Endothelial cell of umbilical vein (primary cell): Measurements from ENCODE around the gene RBSN.

Experiments
- EZH2 ChIP-seq: IDR thresholded peaks from 2 replicates; pipeline ENCODE4 v1.6.1; 2012; ENCODE audit warnings: borderline replicate concordance, low read depth, mild to moderate bottlenecking, moderate library complexity, low read length, inconsistent platforms; ENCODE audit not compliant: severe bottlenecking
- FOS ChIP-seq: IDR thresholded peaks from 2 replicates; pipeline ENCODE4 v1.6.1; 2011; ENCODE audit warnings: mild to moderate bottlenecking, low read length, moderate library complexity, borderline replicate concordance; ENCODE audit not compliant: insufficient read depth
- GATA2 ChIP-seq: IDR thresholded peaks from 2 replicates; pipeline ENCODE4 v1.7.0; 2011; ENCODE audit warnings: low read depth, mild to moderate bottlenecking, moderate library complexity, mixed read lengths, low read length; ENCODE audit not compliant: insufficient read length, insufficient read depth
- JUN ChIP-seq: IDR thresholded peaks from 2 replicates; pipeline ENCODE4 v1.6.1; 2011; ENCODE audit warnings: borderline replicate concordance, low read depth; ENCODE audit not compliant: insufficient read length, insufficient read depth
- MYC ChIP-seq: IDR thresholded peaks from one replicate; pipeline ENCODE4 v1.6.1; 2011; ENCODE audit warnings: mild to moderate bottlenecking, low read depth, low read length
- POLR2A ChIP-seq: IDR thresholded peaks from 2 replicates; pipeline ENCODE4 v1.6.1; 2012; ENCODE audit warnings: low read depth, mild to moderate bottlenecking, control low read depth, low read length
- POLR2AphosphoS5 ChIP-seq: IDR thresholded peaks from 2 replicates; pipeline ENCODE4 v1.6.1; 2012; ENCODE audit warnings: low read depth, mild to moderate bottlenecking, control low read depth, low read length, moderate library complexity; ENCODE audit not compliant: insufficient read depth
- TF ChIP-seq, protein P1 (sequence below), 2 donors: IDR thresholded peaks; 1 replicate in 1 of 2; 2 replicates in 1 of 2; pipeline ENCODE4 v1.5.1; 2011; ENCODE audit warnings: low read length in 2 of 2, mild to moderate bottlenecking in 2 of 2, moderate library complexity in 2 of 2, control low read depth in 1 of 2, inconsistent platforms in 1 of 2, low read depth in 1 of 2; ENCODE audit not compliant: insufficient read depth in 1 of 2; ENCODE audit errors: extremely low read depth in 1 of 2
- TF ChIP-seq, protein P2 (sequence below): IDR thresholded peaks from 2 replicates; pipeline ENCODE4 v1.6.1; 2011; ENCODE audit not compliant: insufficient read depth, insufficient read length

DNA sequence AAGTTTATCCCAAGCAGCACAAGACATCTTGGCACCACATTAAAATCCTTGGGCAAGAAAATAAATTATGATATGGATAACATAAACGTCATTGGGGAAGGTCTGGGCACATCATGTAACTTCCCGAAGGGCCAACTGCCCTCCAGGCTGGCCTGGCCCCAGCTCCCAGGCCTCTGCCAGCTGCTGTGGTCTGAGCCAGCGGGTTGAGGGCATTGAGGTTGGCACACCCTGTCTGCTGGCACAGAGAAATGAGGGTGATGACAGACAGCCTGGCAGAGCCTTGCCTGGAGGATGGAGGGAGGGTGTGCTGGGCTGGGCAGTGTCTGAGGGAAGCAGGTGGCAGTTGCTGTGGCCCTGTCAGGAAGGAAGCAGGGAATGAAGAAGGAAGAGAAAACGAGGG, 3.3 kb upstream of the RBSN start:
- TF ChIP-seq, protein P1, sequence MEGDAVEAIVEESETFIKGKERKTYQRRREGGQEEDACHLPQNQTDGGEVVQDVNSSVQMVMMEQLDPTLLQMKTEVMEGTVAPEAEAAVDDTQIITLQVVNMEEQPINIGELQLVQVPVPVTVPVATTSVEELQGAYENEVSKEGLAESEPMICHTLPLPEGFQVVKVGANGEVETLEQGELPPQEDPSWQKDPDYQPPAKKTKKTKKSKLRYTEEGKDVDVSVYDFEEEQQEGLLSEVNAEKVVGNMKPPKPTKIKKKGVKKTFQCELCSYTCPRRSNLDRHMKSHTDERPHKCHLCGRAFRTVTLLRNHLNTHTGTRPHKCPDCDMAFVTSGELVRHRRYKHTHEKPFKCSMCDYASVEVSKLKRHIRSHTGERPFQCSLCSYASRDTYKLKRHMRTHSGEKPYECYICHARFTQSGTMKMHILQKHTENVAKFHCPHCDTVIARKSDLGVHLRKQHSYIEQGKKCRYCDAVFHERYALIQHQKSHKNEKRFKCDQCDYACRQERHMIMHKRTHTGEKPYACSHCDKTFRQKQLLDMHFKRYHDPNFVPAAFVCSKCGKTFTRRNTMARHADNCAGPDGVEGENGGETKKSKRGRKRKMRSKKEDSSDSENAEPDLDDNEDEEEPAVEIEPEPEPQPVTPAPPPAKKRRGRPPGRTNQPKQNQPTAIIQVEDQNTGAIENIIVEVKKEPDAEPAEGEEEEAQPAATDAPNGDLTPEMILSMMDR (IDR thresholded peaks at IDR 0.05; ENCODE audit: extremely low read depth in 1 of 2, insufficient read depth in 1 of 2, low read depth in 1 of 2, low read length in 2 of 2) = no peak
- TF ChIP-seq, protein P2, sequence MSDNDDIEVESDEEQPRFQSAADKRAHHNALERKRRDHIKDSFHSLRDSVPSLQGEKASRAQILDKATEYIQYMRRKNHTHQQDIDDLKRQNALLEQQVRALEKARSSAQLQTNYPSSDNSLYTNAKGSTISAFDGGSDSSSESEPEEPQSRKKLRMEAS = no peak
- TF ChIP-seq POLR2A (no peak), POLR2AphosphoS5 (no peak), FOS (no peak), JUN (no peak), GATA2 (no peak), EZH2 (no peak), MYC (no peak)
